Measurements from ENCODE around the gene HIVEP1. TPM values are rescaled to one million over a fixed set of nuclear protein-coding genes. Genes with fewer than 3 reads are reported as not detected.

The HIVEP1 gene
- total RNA-seq = 10 to 100 TPM; 15.0 to 54.8 (median 16.5) TPM

DNA sequence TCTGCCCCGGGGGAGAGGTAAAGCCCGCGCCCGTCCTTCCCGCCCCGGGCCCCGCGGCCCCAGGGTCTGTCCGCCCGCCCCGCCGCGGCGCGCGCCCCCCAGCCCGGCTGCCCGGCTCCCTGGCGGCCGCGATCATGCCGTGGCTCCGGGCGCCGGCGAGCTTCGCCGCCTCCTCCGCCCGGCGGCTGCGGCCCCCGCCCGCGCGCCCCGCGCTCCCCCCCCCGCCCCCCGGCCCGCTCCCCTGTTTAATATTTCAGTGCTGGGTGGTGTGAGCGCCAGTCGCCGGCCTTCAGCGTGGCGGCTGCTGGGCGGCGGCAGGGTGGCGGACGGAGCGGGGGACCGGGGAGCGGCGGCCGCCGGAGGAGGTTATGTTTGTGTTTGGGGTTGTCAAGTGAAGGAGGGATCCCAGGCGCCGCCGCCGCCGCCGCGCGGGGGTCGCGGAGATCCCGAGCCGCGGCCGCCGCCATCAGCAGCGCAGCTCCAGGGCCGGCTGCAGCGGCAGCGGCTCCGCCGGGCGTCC lies at the start of gene HIVEP1:
HIVEP1 (plus strand) TSS at position 275 of the 520 bp plus-strand sequence. CDS start 3,317 bp downstream, outside the sequence.
- no CpG with 5 or more reads among the region's 78 CpGs for WGBS, 10 experiments
- ATAC-seq (replicated peaks in 6 of 8) = peak in 7 of 8 experiments; percentile 0 to 36 (median 21)
- H3K27ac ChIP-seq = peak within 1 kb of the TSS; percentile 90 to 95
- in situ Hi-C loops (cut with MboI; ENCODE audit: low pct_unique_long_range_greater_than_20kb in 2 of 9, low sequenced_read_pairs in 9 of 9, unreplicated experiment in 9 of 9) = loop anchor here in 2 of 9 experiments (25.0 kb wide), 3 partner anchors 225 to 350 kb away; no protein-coding TSS in a partner anchor
- peaks cover 7 to 19% of the 10 kb centered on the region in 2 donors for H3K4me1 ChIP-seq (replicated peaks in 1 of 2)
- peak within 1 kb of the TSS; percentile 62 to 94 (median 83) for H3K4me3 ChIP-seq

DNA sequence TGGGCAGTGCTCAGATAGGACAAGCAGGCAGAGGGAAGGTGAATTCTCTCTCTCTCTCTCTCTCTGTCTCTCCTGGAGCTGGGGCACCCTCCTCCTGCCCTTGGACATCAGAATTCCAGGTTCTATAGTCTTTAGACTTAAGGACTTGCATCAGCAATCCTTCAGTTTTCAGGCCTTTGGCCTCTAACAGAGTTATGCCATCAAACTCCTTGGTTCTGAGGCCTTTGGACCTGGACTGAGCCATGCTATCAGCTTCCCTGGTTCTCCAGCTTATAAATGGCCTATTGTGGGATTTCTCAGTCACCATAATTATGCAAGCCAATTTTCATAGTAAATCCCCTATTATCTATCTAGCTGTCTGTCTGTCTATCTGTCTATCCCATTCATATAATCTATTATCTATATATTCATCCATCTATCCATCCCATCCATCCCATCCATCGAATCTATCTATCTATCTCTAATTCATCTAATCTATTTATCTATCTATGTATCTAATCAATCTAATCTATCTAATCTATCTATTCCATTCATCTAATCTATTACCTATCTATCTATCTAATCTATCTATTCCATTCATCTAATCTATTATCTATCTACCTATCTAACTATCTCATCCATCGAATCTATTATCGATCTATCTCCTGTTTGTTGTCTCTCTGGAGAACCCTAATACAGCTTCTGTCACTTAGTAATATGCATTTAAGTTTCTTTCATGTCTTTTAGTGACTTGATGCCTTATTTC lies 48.2 kb upstream of the HIVEP1 start:
- in situ Hi-C loops (cut with MboI; ENCODE audit: low pct_unique_long_range_greater_than_20kb in 2 of 9, low sequenced_read_pairs in 9 of 9, unreplicated experiment in 9 of 9) = no loop called here
- no peak overlapping the region for H3K27ac ChIP-seq
- ATAC-seq (replicated peaks in 6 of 8) = no peak
- H3K4me3 ChIP-seq = no peak overlapping the region
- H3K4me1 ChIP-seq (replicated peaks in 1 of 2) = no peaks in the 10 kb centered on the region
- WGBS, 10 experiments = 59 to 97% (median 91%) methylated on average over 3 of the region's 3 CpGs

DNA sequence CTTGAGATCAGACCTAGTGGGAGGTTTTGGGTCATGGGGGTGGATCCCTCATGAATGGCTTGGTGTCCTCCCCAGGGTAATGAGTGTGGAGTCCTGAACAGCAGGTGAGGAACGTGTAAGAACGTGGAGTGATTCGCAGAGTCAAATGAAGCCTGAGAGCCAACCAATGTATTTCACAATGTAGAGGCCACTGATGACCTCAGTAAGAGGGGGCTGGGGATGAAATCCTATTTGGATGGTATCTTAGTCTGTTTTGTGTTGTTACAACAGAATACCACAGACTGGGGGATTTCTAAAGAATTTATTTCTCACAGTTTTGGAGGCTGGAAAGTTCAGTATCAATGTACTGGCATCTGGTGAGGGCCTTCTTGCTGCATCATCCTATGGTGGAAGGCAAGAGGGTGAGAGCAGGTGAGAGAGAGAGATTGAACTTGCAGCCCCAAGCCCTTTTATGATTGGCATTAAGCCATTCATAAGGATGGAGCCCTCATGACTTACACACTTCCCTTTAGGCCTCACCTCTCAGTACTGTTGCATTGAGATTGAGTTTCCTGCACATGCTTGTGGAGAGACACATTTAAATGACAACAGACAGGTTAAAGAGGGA lies 47.3 kb upstream of the HIVEP1 start:
- peak in 3 of 8 experiments; percentile 38 to 53 (median 45) for ATAC-seq (replicated peaks in 6 of 8)
- Histone ChIP-seq H3K27ac (no peak overlapping the region), H3K4me3 (no peak overlapping the region), H3K4me1 (replicated peaks in 1 of 2) (no peaks in the 10 kb centered on the region)
- in situ Hi-C loops (cut with MboI; ENCODE audit: low pct_unique_long_range_greater_than_20kb in 2 of 9, low sequenced_read_pairs in 9 of 9, unreplicated experiment in 9 of 9) = no loop called here
- WGBS, 10 experiments = 70 to 100% (median 98%) methylated on average over 1 to 3 of the region's 3 CpGs; no CpG with 5 or more reads in 2 of the 10 experiments

GRCh38 chr6:11965499-11965898 lies 46.6 kb upstream of the HIVEP1 start:
- peak in 3 of 8 experiments; percentile 6 to 24 (median 21) for ATAC-seq (replicated peaks in 6 of 8)
- Histone ChIP-seq H3K4me3 (no peak overlapping the region), H3K4me1 (replicated peaks in 1 of 2) (no peaks in the 10 kb centered on the region), H3K27ac (no peak overlapping the region)
- 60 to 83% (median 67%) methylated on average over 1 to 2 of the region's 2 CpGs; no CpG with 5 or more reads in 5 of the 10 experiments for WGBS, 10 experiments
- in situ Hi-C loops (cut with MboI; ENCODE audit: low pct_unique_long_range_greater_than_20kb in 2 of 9, low sequenced_read_pairs in 9 of 9, unreplicated experiment in 9 of 9) = no loop called here

- 67 to 100% (median 100%) methylated on average over 1 to 3 of the region's 3 CpGs; no CpG with 5 or more reads in 1 of the 10 experiments for WGBS, 10 experiments
- ATAC-seq (replicated peaks in 6 of 8) = no peak
- no peak overlapping the region for H3K27ac ChIP-seq
- in situ Hi-C loops (cut with MboI; ENCODE audit: low pct_unique_long_range_greater_than_20kb in 2 of 9, low sequenced_read_pairs in 9 of 9, unreplicated experiment in 9 of 9) = no loop called here
- no peaks in the 10 kb centered on the region for H3K4me1 ChIP-seq (replicated peaks in 1 of 2)
- H3K4me3 ChIP-seq = no peak overlapping the region
These were observed 43.8 kb upstream of the HIVEP1 start for GRCh38 chr6:11968241-11968806.

DNA sequence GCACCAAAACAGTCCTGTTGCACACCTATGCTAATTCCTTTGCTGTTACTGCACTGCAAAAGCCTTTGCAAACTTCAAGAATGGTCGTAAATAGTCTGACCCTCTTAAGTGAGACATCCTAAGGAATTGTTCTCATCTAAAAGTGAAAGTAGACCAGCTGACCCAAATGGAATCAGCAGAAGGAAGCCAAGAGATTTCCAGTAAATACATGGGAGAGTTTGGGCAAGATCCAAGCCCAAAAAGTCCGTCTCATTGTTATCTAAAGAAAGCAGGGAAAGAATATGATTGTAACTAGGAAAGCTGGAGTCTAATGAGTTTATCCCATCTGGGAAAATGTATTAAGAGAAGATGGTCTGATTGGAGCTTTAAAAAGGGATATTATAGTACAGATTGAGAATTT lies 43.0 kb upstream of the HIVEP1 start:
- Histone ChIP-seq H3K4me1 (replicated peaks in 1 of 2) (no peaks in the 10 kb centered on the region), H3K4me3 (no peak overlapping the region), H3K27ac (no peak overlapping the region)
- WGBS, 10 experiments = 54 to 100% (median 85%) methylated on average over 1 to 2 of the region's 2 CpGs; no CpG with 5 or more reads in 4 of the 10 experiments
- in situ Hi-C loops (cut with MboI; ENCODE audit: low pct_unique_long_range_greater_than_20kb in 2 of 9, low sequenced_read_pairs in 9 of 9, unreplicated experiment in 9 of 9) = no loop called here
- peak in 1 of 8 experiments; percentile 41 for ATAC-seq (replicated peaks in 6 of 8)

GRCh38 chr6:11970114-11970513 lies 42.0 kb upstream of the HIVEP1 start:
- WGBS, 10 experiments = 50 to 100% (median 100%) methylated on average over 1 to 3 of the region's 3 CpGs; no CpG with 5 or more reads in 3 of the 10 experiments
- no peaks in the 10 kb centered on the region for H3K4me1 ChIP-seq (replicated peaks in 1 of 2)
- no peak overlapping the region for H3K4me3 ChIP-seq
- in situ Hi-C loops (cut with MboI; ENCODE audit: low pct_unique_long_range_greater_than_20kb in 2 of 9, low sequenced_read_pairs in 9 of 9, unreplicated experiment in 9 of 9) = no loop called here
- H3K27ac ChIP-seq = no peak overlapping the region
- no peak for ATAC-seq (replicated peaks in 6 of 8)

DNA sequence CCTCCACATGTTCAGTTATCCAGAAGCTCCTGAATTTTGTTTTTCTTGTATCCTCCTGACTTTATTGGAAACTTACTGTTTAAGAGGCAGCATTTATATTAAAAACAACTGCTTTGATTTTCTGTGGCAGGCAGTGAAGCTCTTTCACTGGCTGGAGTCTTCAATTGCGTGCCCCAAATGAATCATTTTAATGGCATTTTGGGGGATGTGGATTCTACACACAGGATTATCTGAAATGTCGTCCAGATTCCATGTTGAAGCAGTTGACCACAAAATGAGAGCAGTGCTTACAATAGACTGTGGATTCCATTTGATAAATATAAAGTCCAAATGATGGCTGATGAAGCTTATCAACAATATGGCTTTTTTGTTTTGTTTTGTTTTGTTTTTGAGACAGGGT lies 41.0 kb upstream of the HIVEP1 start:
- no peak overlapping the region for H3K27ac ChIP-seq
- no peaks in the 10 kb centered on the region for H3K4me1 ChIP-seq (replicated peaks in 1 of 2)
- in situ Hi-C loops (cut with MboI; ENCODE audit: low pct_unique_long_range_greater_than_20kb in 2 of 9, low sequenced_read_pairs in 9 of 9, unreplicated experiment in 9 of 9) = no loop called here
- WGBS, 10 experiments = 0 to 100% (median 74%) methylated on average over 1 to 2 of the region's 2 CpGs; no CpG with 5 or more reads in 2 of the 10 experiments
- H3K4me3 ChIP-seq = no peak overlapping the region
- ATAC-seq (replicated peaks in 6 of 8) = no peak

GRCh38 chr6:11972270-11972669 lies 39.8 kb upstream of the HIVEP1 start:
- Histone ChIP-seq H3K4me1 (replicated peaks in 1 of 2) (no peaks in the 10 kb centered on the region), H3K4me3 (no peak overlapping the region), H3K27ac (no peak overlapping the region)
- ATAC-seq (replicated peaks in 6 of 8) = no peak
- in situ Hi-C loops (cut with MboI; ENCODE audit: low pct_unique_long_range_greater_than_20kb in 2 of 9, low sequenced_read_pairs in 9 of 9, unreplicated experiment in 9 of 9) = no loop called here
- WGBS, 10 experiments = 29 to 100% (median 86%) methylated on average over 1 to 5 of the region's 8 CpGs; no CpG with 5 or more reads in 3 of the 10 experiments

GRCh38 chr6:11972806-11973205 lies 39.3 kb upstream of the HIVEP1 start:
- H3K4me1 ChIP-seq (replicated peaks in 1 of 2) = no peaks in the 10 kb centered on the region
- H3K4me3 ChIP-seq = no peak overlapping the region
- H3K27ac ChIP-seq = no peak overlapping the region
- in situ Hi-C loops (cut with MboI; ENCODE audit: low pct_unique_long_range_greater_than_20kb in 2 of 9, low sequenced_read_pairs in 9 of 9, unreplicated experiment in 9 of 9) = no loop called here
- ATAC-seq (replicated peaks in 6 of 8) = peak in 3 of 8 experiments; percentile 10 to 46 (median 41)
- 68 to 90% (median 80%) methylated on average over 1 to 3 of the region's 5 CpGs; no CpG with 5 or more reads in 5 of the 10 experiments for WGBS, 10 experiments

GRCh38 chr6:11973238-11973637 lies 38.9 kb upstream of the HIVEP1 start:
- Histone ChIP-seq H3K4me3 (no peak overlapping the region), H3K27ac (no peak overlapping the region), H3K4me1 (replicated peaks in 1 of 2) (peaks cover under 1 to 2% of the 10 kb centered on the region in 2 donors)
- in situ Hi-C loops (cut with MboI; ENCODE audit: low pct_unique_long_range_greater_than_20kb in 2 of 9, low sequenced_read_pairs in 9 of 9, unreplicated experiment in 9 of 9) = no loop called here
- peak in 3 of 8 experiments; percentile 17 to 32 (median 28) for ATAC-seq (replicated peaks in 6 of 8)
- 9 to 70% (median 47%) methylated on average over 1 to 2 of the region's 2 CpGs; no CpG with 5 or more reads in 1 of the 10 experiments for WGBS, 10 experiments

- peak in 1 of 8 experiments; percentile 44 for ATAC-seq (replicated peaks in 6 of 8)
- Histone ChIP-seq H3K4me1 (replicated peaks in 1 of 2) (peaks cover 2% of the 10 kb centered on the region in 2 donors), H3K27ac (no peak overlapping the region), H3K4me3 (no peak overlapping the region)
- in situ Hi-C loops (cut with MboI; ENCODE audit: low pct_unique_long_range_greater_than_20kb in 2 of 9, low sequenced_read_pairs in 9 of 9, unreplicated experiment in 9 of 9) = no loop called here
These were observed 38.0 kb upstream of the HIVEP1 start for GRCh38 chr6:11974089-11974488.
